GM12891 (cell line): ENCODE measurements around the gene MED12L.

Experiments used
- PAX5 ChIP-seq: IDR thresholded peaks from 2 replicates; pipeline ENCODE4 v1.6.1; 2011; ENCODE audit warnings: low read length, moderate library complexity, mild to moderate bottlenecking; ENCODE audit not compliant: insufficient read depth, severe bottlenecking
- POLR2A ChIP-seq: IDR thresholded peaks from 2 replicates; pipeline ENCODE4 v1.6.1; 2011; ENCODE audit warnings: low read depth, low read length, control low read depth
- POLR2AphosphoS5 ChIP-seq: IDR thresholded peaks from 2 replicates; pipeline ENCODE4 v1.6.1; 2011; ENCODE audit warnings: low read depth, low read length, control low read depth
- POU2F2 ChIP-seq: IDR thresholded peaks from 2 replicates; pipeline ENCODE4 v1.6.1; 2011; ENCODE audit warnings: low read depth, mild to moderate bottlenecking, control low read depth, low read length, moderate library complexity
- TAF1 ChIP-seq: IDR thresholded peaks from 2 replicates; pipeline ENCODE4 v1.6.1; 2011; ENCODE audit warnings: low read depth, low read length, control low read depth

DNA sequence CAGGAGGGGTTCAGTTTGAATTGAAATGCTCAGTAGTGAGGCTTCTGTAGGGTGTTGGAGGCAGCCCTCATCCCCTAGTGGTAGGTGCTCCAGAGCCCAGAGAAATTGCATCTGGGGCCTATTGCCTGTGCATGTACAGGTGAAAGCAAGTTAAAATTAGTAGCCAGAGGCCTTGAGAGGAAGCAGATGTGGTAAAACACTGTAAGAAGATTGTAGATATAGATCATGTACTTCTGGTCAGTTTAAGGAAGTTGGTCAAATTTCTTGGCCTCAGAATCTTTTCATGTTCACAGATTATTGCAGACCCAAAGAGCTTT lies 340.8 kb downstream of the MED12L start:
- no peak for TF ChIP-seq POLR2A
- TF ChIP-seq POLR2AphosphoS5: no peak
- TF ChIP-seq TAF1: no peak
- no peak for TF ChIP-seq POU2F2
- no peak for TF ChIP-seq PAX5
